HAP-1 (cell line): Measurements from ENCODE around the gene TMEM126A.
"Not testable (repeated sequence)": the region's sequence is repeated elsewhere in the genome, so short reads cannot be mapped to it uniquely, and the experiment has no call there.

ENCODE experiments used
- DNase-seq, 2 experiments: peaks; one replicate each; pipeline ENCODE4 v3.0.0-alpha.2; 2016 to 2020; ENCODE audit warnings: low spot score in 2 of 2
- H3K27me3 ChIP-seq: fragments of 250-450 bp; sonication (Bioruptor Pico); 2 replicates; pipeline ENCODE4 v1.5.1; 2020; ENCODE audit warnings: low read depth, mild to moderate bottlenecking, moderate library complexity
- H3K36me3 ChIP-seq: fragments of 250-450 bp; sonication (Bioruptor Pico); replicated peaks from 2 replicates; pipeline ENCODE4 v1.5.1; 2020; ENCODE audit warnings: mild to moderate bottlenecking
- H3K4me1 ChIP-seq: fragments of 250-450 bp; sonication (Bioruptor Pico); 2 replicates; pipeline ENCODE4 v1.5.1; 2020; ENCODE audit warnings: mild to moderate bottlenecking
- H3K4me3 ChIP-seq: fragments of 250-450 bp; sonication (Bioruptor Pico); 2 replicates; pipeline ENCODE4 v1.5.1; 2020; ENCODE audit warnings: mild to moderate bottlenecking, moderate library complexity
- H3K9me3 ChIP-seq: fragments of 250-450 bp; sonication (Bioruptor Pico); 2 replicates; pipeline ENCODE4 v1.5.1; 2020; ENCODE audit warnings: mild to moderate bottlenecking, moderate library complexity
- in situ Hi-C: fragments of 300-500 bp; cut with MboI; formaldehyde crosslinking; loops from 3 replicates; pipeline ENCODE4 v1.14.3; 2020; ENCODE audit warnings: low sequenced_read_pairs, inconsistent platforms, mixed read lengths

TMEM126A gene

DNA sequence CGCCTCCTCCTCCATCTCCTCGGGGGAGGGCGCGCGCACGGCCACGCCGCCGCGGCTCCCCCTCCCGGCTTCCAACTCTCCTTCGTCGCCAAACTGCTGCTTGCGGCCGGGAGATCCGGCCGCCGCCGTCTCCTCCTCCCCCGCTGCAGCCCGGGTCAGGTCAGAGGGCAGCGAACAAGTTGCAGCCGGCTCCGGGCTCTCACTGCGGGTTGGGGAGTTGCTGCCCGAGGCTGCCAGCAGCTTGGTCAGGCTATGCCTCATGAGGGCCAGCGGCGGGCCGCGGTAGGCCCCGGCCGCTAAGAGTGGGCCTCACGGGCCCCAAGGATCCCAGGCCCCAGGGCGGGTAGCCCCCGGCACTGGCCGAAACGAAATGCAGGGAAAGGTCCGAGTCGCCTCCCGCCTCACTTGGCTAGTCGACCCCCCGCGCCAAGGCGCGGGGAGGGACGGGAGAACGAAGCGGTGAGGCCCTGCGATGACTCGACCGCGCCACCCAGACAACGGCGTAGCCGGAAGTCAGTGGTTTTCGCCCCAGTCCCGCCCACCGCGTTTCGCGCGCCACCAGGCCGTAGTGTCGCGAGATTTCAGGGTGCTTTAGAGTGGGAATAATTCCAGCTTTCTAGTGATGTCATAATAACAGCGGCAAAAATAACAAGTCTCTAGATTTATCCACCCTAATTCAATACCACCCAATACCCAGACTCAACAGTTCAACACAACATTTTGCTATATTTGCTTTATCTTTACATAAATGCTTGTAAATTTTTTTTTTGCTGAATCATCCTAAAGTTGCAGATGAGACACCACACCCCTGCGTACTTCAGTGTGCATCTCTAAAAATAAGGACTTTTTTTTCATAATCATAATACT, 17.1 kb downstream of the TMEM126A start, which contains the start of gene CREBZF:
CREBZF (minus strand) TSS at position 515 of the 867 bp plus-strand sequence; CDS start at position 261, 254 bp downstream.
- no peaks in the 10 kb centered on the region for H3K9me3 ChIP-seq
- peak within 1 kb of the TSS; percentile 84 for H3K4me3 ChIP-seq
- in situ Hi-C loops: no loop called here
- DNase-seq: peak; percentile 95 to 96
- H3K4me1 ChIP-seq: peaks cover 16% of the 10 kb centered on the region
- peaks cover 21% of the 10 kb centered on the region for H3K36me3 ChIP-seq
- H3K27me3 ChIP-seq: no peaks in the 10 kb centered on the region

DNA sequence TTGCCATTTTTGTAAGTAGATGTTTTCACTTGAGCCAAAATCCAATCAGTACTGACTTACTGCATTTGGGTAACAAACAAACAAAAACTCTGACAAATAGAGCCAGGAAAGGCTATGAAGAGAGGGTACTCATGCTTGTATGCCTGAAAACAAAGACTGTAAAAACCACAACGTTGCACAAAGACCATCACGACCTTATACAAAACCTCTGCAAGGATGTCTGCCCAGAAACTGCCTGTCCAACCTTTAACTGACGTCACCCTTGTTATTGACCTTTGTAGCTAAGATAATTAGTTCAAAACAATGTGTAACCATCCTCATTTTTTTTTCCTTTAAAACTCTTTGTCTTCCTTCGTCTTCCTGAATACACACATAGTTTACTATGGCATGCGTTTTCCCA, 18.0 kb downstream of the TMEM126A start:
- Histone ChIP-seq H3K27me3 (no peaks in the 10 kb centered on the region), H3K4me3 (no peak overlapping the region; the same call in 1 of the 2 replicates), H3K4me1 (peaks cover 7% of the 10 kb centered on the region), H3K36me3 (peaks cover 13% of the 10 kb centered on the region), H3K9me3 (no peaks in the 10 kb centered on the region)
- in situ Hi-C loops: no loop called here
- DNase-seq: no peak

DNA sequence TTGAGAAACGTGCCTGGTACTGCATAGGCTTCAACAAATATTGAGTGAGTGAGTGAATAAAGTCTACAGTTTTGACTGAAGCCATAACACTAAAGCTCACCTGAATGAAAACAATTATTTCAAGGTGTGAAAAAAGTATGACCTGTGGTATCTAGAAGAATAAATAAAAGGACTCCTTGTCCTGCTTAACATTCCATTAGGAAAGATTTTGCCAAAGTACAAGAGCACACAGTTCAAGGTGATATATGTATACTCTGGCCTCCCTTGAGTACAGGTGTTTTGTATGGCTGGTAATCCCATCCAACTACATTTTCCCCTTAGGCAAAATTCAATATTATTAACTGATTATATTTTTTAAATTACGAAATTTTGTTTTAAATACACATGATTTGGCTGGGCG, 18.9 kb downstream of the TMEM126A start:
- H3K36me3 ChIP-seq: peaks cover 13% of the 10 kb centered on the region
- no peak overlapping the region for H3K4me3 ChIP-seq
- peaks cover 6% of the 10 kb centered on the region for H3K4me1 ChIP-seq
- no peaks in the 10 kb centered on the region; the same call in 1 of the 2 replicates for H3K9me3 ChIP-seq
- no peak for DNase-seq
- H3K27me3 ChIP-seq: no peaks in the 10 kb centered on the region
- in situ Hi-C loops: no loop called here

DNA sequence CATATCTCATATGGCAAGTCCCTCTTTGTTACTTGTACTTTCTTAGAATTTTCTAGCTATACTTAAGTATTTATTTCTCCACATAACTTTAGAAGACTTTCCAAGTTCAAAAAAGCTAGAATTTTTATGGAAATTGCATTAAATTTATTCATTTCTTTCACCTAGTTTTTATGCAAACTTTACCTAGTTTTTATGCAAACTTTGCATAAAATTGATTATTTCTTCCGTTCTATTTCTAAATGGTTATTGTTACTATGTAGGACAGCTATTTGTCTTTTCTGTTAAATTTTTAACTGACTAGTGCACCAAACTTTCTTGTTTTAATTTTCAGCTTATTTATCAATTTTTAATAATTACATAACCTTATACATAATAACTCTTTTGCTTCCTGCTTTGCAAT, 20.4 kb downstream of the TMEM126A start:
- Histone ChIP-seq H3K27me3 (no peaks in the 10 kb centered on the region), H3K4me3 (no peak overlapping the region), H3K36me3 (0 out of 2 replicates have a peak, but pooled peaks cover 2% of the 10 kb centered on the region), H3K9me3 (no peaks in the 10 kb centered on the region; the same call in 1 of the 2 replicates), H3K4me1 (peaks cover 6% of the 10 kb centered on the region)
- DNase-seq: no peak
- in situ Hi-C loops: no loop called here

DNA sequence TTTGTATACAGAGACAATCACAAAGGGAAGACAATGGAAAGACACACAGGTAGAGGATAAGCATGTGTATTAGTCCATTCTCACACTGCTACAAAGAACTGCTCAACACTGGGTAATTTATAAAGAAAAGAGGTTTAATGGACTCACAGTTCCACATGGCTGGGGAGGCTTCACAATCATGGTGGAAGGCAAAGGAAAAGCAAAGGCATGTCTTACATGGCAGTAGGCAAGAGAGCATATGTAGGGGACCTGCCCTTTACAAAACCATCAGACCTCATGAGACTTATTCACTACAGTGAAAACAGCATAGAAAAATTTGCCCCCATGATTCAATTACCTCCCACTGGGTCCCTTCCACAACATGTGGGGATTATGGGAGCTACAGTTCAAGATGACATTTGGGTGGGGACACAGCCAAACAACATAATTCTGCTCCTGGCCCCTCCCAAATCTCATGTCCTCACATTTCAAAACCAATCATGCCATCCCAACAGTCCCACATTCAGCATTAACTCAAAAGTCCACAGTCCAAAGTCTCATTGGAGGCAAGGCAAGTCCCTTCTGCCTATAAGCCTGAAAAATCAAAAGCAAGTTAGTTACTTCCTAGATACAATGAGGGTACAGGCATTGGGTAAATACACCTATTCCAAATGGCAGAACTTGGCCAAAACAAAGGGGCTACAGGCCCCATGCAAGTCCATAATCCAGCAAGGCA, 23.3 kb downstream of the TMEM126A start:
- in situ Hi-C loops, H3K9me3 ChIP-seq, H3K27me3 ChIP-seq, H3K4me3 ChIP-seq, H3K36me3 ChIP-seq, DNase-seq, H3K4me1 ChIP-seq: not testable (repeated sequence)

DNA sequence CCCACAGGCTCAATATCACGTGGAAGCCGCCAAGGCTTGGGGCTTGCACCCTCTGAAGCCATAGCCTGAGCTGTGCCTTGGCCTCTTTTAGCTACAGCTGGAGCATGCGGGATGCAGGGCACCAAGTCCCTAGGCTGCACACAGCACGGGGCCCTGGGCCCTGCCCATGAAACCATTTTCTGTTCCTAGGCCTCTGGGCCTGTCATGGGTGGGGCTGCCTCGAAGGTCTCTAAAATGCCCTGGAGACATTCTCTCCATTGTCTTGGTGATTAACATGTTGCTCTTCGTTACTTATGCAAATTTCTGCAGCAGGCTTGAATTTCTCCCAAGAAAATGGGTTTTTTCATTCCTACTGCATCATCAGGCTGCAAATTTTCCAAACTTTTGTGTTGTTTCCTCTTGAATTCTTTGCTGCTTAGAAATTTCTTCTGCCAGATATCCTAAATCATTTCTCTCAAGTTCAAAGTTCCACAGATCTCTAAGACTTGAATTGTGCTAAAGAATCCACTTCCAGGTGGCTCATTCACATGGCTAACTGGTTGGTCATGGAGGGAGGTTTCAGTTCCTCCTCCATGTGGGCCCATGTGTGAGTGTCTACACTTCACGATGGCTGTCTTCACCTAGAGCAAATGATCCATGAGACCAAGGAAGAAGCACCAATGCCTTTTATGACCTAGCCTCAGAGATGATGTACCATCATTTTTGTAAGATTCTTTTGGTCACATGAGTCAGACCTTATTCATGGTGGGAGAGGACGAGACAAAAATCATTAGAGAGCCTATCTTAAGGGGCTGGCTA, 24.5 kb downstream of the TMEM126A start:
- in situ Hi-C loops: no loop called here
- H3K27me3 ChIP-seq: no peaks in the 10 kb centered on the region
- no peaks in the 10 kb centered on the region; the same call in 1 of the 2 replicates for H3K9me3 ChIP-seq

DNA sequence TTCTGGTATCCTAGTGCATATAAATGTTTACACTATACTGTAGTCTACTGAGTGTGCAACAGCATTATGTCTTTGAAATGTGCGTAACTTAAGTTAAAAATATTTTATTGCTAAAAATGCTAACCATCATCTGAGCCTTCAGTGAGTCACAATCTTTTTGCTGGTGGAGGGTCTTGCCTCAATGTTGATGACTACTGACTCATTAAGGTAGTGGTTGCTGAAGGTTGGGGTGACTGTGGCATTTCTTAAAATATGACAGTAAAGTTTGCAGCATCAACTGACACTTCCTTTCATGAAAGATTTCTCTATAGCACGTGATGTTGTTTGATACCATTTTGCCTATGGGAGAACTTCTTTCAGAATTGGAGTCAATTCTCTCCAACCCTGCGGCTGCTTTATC, 25.6 kb downstream of the TMEM126A start:
- Histone ChIP-seq H3K4me3 (no peak overlapping the region), H3K36me3 (no peaks in the 10 kb centered on the region), H3K4me1 (no peaks in the 10 kb centered on the region), H3K27me3 (no peaks in the 10 kb centered on the region), H3K9me3 (no peaks in the 10 kb centered on the region; the same call in 1 of the 2 replicates)
- no peak for DNase-seq
- in situ Hi-C loops: no loop called here

More for the DNA sequence above, 24.5 kb downstream of the TMEM126A start:
- Histone ChIP-seq H3K4me1 (no peaks in the 10 kb centered on the region), H3K36me3 (no peaks in the 10 kb centered on the region), H3K4me3 (no peak overlapping the region)
- no peak for DNase-seq

DNA sequence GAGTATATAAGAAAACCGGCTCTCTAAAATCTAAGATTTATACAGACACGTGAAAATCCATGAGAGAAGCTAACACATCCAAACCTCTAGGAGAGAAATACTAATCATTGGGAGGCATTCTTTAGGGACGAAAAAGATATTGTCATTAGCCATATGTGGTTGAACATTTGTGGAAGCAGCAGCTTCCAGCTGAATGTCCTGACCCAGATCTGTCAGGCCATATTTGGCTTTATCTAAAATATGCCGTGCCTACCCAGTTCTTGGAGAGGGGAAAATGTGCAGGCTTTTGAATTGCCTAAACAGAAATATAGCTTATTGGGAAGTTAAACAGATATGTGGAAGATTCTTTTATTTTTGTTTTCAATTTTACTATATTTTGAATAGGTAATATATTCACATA, 31.8 kb downstream of the TMEM126A start:
- Histone ChIP-seq H3K9me3 (no peaks in the 10 kb centered on the region), H3K4me3 (no peak overlapping the region), H3K36me3 (no peaks in the 10 kb centered on the region), H3K27me3 (no peaks in the 10 kb centered on the region; the same call in 1 of the 2 replicates), H3K4me1 (no peaks in the 10 kb centered on the region; the same call in 1 of the 2 replicates)
- in situ Hi-C loops: no loop called here
- no peak for DNase-seq

DNA sequence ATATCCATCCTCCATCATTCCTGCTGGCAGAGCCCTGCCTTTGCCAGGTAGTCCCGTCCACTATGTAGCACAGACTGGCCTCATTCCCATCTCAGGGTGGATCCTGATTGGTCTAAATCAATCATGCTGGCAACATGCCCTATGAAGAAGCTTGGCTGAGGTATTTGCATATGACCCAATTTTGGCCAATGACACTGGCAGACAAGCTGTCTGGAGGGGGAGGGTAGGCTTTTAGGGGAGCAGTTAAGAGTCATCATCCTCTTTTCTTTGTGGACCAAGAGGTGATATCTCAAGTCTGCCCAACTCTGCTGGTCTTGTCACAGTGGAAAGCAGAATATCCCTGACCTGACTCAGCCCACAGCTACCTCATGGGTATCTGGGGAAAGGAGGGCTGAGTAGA, 33.1 kb downstream of the TMEM126A start:
- in situ Hi-C loops: no loop called here
- no peaks in the 10 kb centered on the region; the same call in 1 of the 2 replicates for H3K4me1 ChIP-seq
- H3K9me3 ChIP-seq: no peaks in the 10 kb centered on the region
- H3K27me3 ChIP-seq: no peaks in the 10 kb centered on the region; the same call in 1 of the 2 replicates
- H3K36me3 ChIP-seq: no peaks in the 10 kb centered on the region
- DNase-seq: no peak
- H3K4me3 ChIP-seq: no peak overlapping the region

DNA sequence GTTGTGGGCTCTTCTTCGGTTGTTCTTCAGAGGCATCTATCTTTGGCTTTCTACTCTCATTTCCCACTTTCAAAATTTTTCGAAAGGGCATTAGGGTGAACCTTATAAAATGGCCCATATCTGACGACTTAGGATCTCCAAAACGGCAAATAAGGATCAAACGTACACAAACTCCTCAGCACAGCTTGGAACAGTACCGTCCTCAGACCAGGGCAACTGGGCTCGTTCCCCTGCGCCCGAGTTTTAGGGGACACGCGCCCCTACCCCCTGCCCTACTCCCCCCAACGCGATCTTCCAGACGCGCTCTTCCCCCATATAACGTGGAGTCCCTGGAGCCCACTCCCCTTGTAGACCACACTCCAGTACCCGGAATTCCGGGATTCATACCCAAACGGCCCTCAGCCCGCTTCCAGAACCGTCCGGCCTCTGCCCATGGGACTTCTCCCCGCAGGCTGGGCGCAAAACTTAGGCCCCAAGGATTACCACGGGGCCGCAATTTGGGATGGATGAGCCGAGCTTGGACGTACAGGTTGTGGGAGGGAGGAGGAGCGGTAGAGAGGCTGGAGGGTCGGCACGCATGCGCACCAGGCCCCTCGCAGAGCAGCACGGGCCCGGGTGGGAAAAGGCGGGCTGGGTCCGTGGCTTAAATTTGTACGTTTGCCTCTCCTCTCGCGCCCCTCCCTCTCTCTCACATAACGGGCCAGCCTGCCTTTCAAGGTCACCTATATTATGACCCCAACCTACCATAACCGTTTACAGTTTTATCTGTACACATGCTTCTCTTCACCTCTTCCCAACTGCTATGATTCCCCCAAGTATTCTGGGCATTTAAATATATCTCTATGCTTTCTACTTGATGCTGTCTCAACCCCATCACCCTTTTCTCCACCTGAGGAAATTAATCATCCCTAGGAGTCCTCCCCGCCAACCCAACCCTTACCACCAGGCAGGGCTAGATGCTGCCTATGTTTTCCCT, 34.9 kb downstream of the TMEM126A start:
- in situ Hi-C loops: no loop called here
- Histone ChIP-seq H3K9me3 (no peaks in the 10 kb centered on the region), H3K4me1 (no peaks in the 10 kb centered on the region; the same call in 1 of the 2 replicates), H3K36me3 (no peaks in the 10 kb centered on the region), H3K27me3 (no peaks in the 10 kb centered on the region; the same call in 1 of the 2 replicates), H3K4me3 (no peak overlapping the region)
- DNase-seq: no peak

DNA sequence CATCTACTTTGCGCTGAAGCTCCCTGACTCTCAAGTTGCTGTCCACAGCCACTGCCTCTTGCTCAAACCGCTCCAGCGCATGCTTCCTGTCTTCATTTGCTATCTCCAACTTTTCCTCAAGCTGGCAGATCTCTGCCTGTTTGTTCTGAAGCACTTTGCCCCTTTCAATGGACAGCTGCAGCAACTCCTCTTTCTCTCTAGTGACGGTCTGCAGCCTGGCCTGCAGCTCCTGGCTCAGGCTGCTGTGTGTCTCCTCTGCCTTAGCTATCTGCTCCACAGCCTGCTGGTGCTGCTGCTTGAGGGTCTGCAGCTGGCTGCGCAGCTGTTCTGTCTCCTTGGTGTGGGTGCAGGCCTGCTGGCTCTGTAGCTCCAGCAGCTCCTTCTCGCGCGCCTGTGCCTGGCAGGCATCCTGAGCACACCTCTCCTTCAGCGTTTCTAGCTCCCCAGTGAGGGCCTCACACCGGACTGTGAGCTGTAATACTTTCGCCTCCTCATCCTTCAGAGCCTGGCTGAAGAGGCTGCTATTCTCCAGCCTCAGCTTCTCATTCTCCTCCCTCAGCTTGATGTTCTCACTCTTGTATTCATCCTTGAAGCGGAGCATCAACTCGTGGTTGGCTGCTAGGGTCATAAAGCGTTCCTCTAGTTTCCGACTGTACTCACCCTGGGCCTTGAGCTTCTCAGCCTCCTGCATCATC, 37.5 kb downstream of the TMEM126A start:
- no peaks in the 10 kb centered on the region; the same call in 1 of the 2 replicates for H3K4me1 ChIP-seq
- peaks cover 6% of the 10 kb centered on the region; the same call in 1 of the 2 replicates for H3K27me3 ChIP-seq
- in situ Hi-C loops: no loop called here
- no peaks in the 10 kb centered on the region for H3K36me3 ChIP-seq
- H3K9me3 ChIP-seq: no peaks in the 10 kb centered on the region
- DNase-seq: no peak
- no peak overlapping the region for H3K4me3 ChIP-seq
